CD8-positive, alpha-beta memory T cell (primary cell): ENCODE measurements around the gene TMEM121. TPM values are rescaled to one million over a fixed set of nuclear protein-coding genes. Genes with fewer than 3 reads are reported as not detected.

Experiments
- CTCF ChIA-PET: fragments of 350-600 bp; sonication (Branson Sonifier 250); formaldehyde crosslinking; loops from one replicate; lab custom pipeline; 2021; ENCODE audit warnings: antibody characterized with exemption; lab: Charles Lee
- POLR2A ChIA-PET: fragments of 350-600 bp; sonication (Branson Sonifier 250); formaldehyde crosslinking; loops from one replicate; lab custom pipeline; 2021; ENCODE audit warnings: antibody characterized with exemption; lab: Charles Lee
- DNase-seq, 5 donors: peaks; one replicate each; pipeline versions ENCODE4 v3.0.0 to v3.0.0-alpha.2; 2020 to 2022; ENCODE audit warnings: mixed read lengths in 1 of 5
- H3K27ac ChIP-seq: one replicate; pipeline ENCODE4 v1.7.0; 2013; ENCODE audit warnings: low read depth, mild to moderate bottlenecking, low read length, moderate library complexity
- H3K27me3 ChIP-seq: 2 replicates; pipeline ENCODE4 v1.7.0; 2013; ENCODE audit warnings: low read length, mild to moderate bottlenecking; ENCODE audit not compliant: insufficient read depth, poor library complexity, severe bottlenecking
- H3K36me3 ChIP-seq: 2 replicates; pipeline ENCODE4 v1.7.0; 2013; ENCODE audit warnings: mild to moderate bottlenecking, low read length, moderate library complexity; ENCODE audit not compliant: insufficient read depth
- H3K4me1 ChIP-seq: 2 replicates; pipeline ENCODE4 v1.7.0; 2013; ENCODE audit warnings: mild to moderate bottlenecking, low read length, moderate library complexity; ENCODE audit not compliant: insufficient read depth
- H3K4me3 ChIP-seq: 2 replicates; pipeline ENCODE4 v1.7.0; 2013; ENCODE audit warnings: mild to moderate bottlenecking, low read length
- H3K9me3 ChIP-seq: 2 replicates; pipeline ENCODE4 v1.7.0; 2013; ENCODE audit warnings: mild to moderate bottlenecking, low read length
- H3K27ac Mint-ChIP-seq, 8 donors: one replicate each; pipeline ENCODE4 v1.8.0; 2020 to 2021; ENCODE audit warnings: mixed read lengths in 8 of 8, mild to moderate bottlenecking in 6 of 8, inconsistent platforms in 3 of 8, moderate library complexity in 3 of 8
- H3K27me3 Mint-ChIP-seq, 2 donors: one replicate each; pipeline ENCODE4 v1.8.0; 2020 to 2021; ENCODE audit warnings: mixed read lengths in 2 of 2, mild to moderate bottlenecking in 1 of 2, moderate library complexity in 1 of 2
- H3K36me3 Mint-ChIP-seq, 3 donors: one replicate each; pipeline ENCODE4 v1.8.0; 2020 to 2021; ENCODE audit warnings: mixed read lengths in 3 of 3, inconsistent platforms in 1 of 3, mild to moderate bottlenecking in 1 of 3
- H3K4me1 Mint-ChIP-seq, 3 donors: one replicate each; pipeline ENCODE4 v1.8.0; 2020 to 2021; ENCODE audit warnings: mixed read lengths in 3 of 3, inconsistent platforms in 1 of 3, mild to moderate bottlenecking in 1 of 3
- H3K4me3 Mint-ChIP-seq, 7 donors: one replicate each; pipeline ENCODE4 v1.8.0; 2020 to 2021; ENCODE audit warnings: mixed read lengths in 7 of 7, mild to moderate bottlenecking in 6 of 7, moderate library complexity in 4 of 7, inconsistent platforms in 2 of 7
- H3K9me3 Mint-ChIP-seq, 5 donors: one replicate each; pipeline ENCODE4 v1.8.0; 2020 to 2022; ENCODE audit warnings: mixed read lengths in 5 of 5, mild to moderate bottlenecking in 3 of 5, moderate library complexity in 2 of 5, inconsistent platforms in 1 of 5
- polyA plus RNA-seq: library from polyadenylated mRNA; unstranded; fragments of 300-500 nt; fragmentation: Illumina TruSeq; gene quantifications from one replicate; pipeline ENCODE4 v1.2.3, GENCODE V29; 2021
- total RNA-seq, 2 experiments: library from RNA; stranded (reverse); gene quantifications; one replicate each; pipeline ENCODE4 v1.2.3, GENCODE V29; 2021

TMEM121 gene
- total and polyA plus RNA-seq, 3 experiments from 2014 or later: 3.8 to 17.1 (median 14.2) TPM

- peaks cover 0 to 4% of the 10 kb centered on the region in 2 donors for H3K27me3 Mint-ChIP-seq
- H3K27ac ChIP-seq: peak overlapping the region; percentile 97
- peaks cover 0 to 24% (median 0%) of the 10 kb centered on the region in 3 donors for H3K36me3 Mint-ChIP-seq
Observed at GRCh38 chr14:105489542-105490266, 36.7 kb upstream of the TMEM121 start.

GRCh38 chr14:105490267-105490571 lies 36.2 kb upstream of the TMEM121 start:
- no peaks in the 10 kb centered on the region for H3K27me3 ChIP-seq
- H3K36me3 ChIP-seq: no peaks in the 10 kb centered on the region
- Mint-ChIP-seq H3K4me3 (peak overlapping the region in 6 of 7 donors; percentile 88 to 94 (median 92)), H3K27me3 (peaks cover 0 to 5% of the 10 kb centered on the region in 2 donors), H3K27ac (peak overlapping the region in 7 of 8 donors; percentile 96 to 100 (median 98)), H3K36me3 (peaks cover 0 to 24% (median 0%) of the 10 kb centered on the region in 3 donors), H3K4me1 (peaks cover 15 to 55% (median 22%) of the 10 kb centered on the region in 3 donors), H3K9me3 (no peaks in the 10 kb centered on the region)
- peaks cover 40% of the 10 kb centered on the region for H3K4me1 ChIP-seq
- no peak for DNase-seq
- ChIA-PET POLR2A (interaction anchor here (0.7 to 3.3 kb wide), 12 partner anchors 9 to 426 kb away, joined by 3 to 66 read pairs (median 5); partner anchors contain the start of genes GPR132 and PACS2), CTCF (interaction anchor here (1.0 to 5.8 kb wide), 31 partner anchors 9 to 679 kb away, joined by 3 to 135 read pairs (median 4); partner anchors contain the start of genes BRF1, CRIP2, PACS2 and TEX22)
- H3K27ac ChIP-seq: peak overlapping the region; percentile 97
- no peaks in the 10 kb centered on the region for H3K9me3 ChIP-seq
- peak overlapping the region; percentile 67 for H3K4me3 ChIP-seq

More at GRCh38 chr14:105489542-105490266, 36.7 kb upstream of the TMEM121 start:
- peak overlapping the region; percentile 88 to 94 (median 92) for H3K4me3 Mint-ChIP-seq
- Histone ChIP-seq H3K27me3 (no peaks in the 10 kb centered on the region), H3K4me1 (peaks cover 45% of the 10 kb centered on the region), H3K9me3 (no peaks in the 10 kb centered on the region), H3K36me3 (no peaks in the 10 kb centered on the region), H3K4me3 (peak overlapping the region; percentile 67)
- ChIA-PET POLR2A (interaction anchor here (0.6 to 3.3 kb wide), 12 partner anchors 8 to 426 kb away, joined by 3 to 66 read pairs (median 5); partner anchors contain the start of gene GPR132), CTCF (interaction anchor here (0.8 to 5.8 kb wide), 33 partner anchors 8 to 678 kb away, joined by 3 to 135 read pairs (median 4); partner anchors contain the start of genes BRF1, CRIP2, PACS2 and TEX22)
- H3K27ac Mint-ChIP-seq: peak overlapping the region; percentile 91 to 100 (median 98)
- peak; percentile 79 to 93 (median 89) for DNase-seq
- H3K9me3 Mint-ChIP-seq: no peaks in the 10 kb centered on the region
- peaks cover 18 to 60% (median 23%) of the 10 kb centered on the region in 3 donors for H3K4me1 Mint-ChIP-seq

GRCh38 chr14:105490572-105491365 lies 35.6 kb upstream of the TMEM121 start, which contains the start of gene TEDC1:
TEDC1 (plus strand) TSS chr14:105491246; CDS start chr14:105491376, 130 bp downstream.
- H3K4me1 ChIP-seq: peaks cover 34% of the 10 kb centered on the region
- ChIA-PET POLR2A (interaction anchor here (0.7 to 3.3 kb wide), 10 partner anchors 9 to 425 kb away, joined by 3 to 66 read pairs (median 5); partner anchors contain the start of genes GPR132 and PACS2), CTCF (interaction anchor here (1.0 to 5.8 kb wide), 26 partner anchors 9 to 679 kb away, joined by 3 to 135 read pairs (median 5); partner anchors contain the start of genes BRF1, CRIP2, PACS2 and TEX22)
- no peaks in the 10 kb centered on the region for H3K36me3 ChIP-seq
- H3K27ac ChIP-seq: peak within 1 kb of the TSS; percentile 97
- Mint-ChIP-seq H3K36me3 (peaks cover 0 to 24% (median 0%) of the 10 kb centered on the region in 3 donors), H3K4me3 (peak within 1 kb of the TSS; percentile 83 to 94 (median 92)), H3K4me1 (peaks cover 9 to 49% (median 18%) of the 10 kb centered on the region in 3 donors), H3K9me3 (no peaks in the 10 kb centered on the region), H3K27ac (peak within 1 kb of the TSS; percentile 96 to 100 (median 98)), H3K27me3 (peaks cover 0 to 5% of the 10 kb centered on the region in 2 donors)
- H3K27me3 ChIP-seq: no peaks in the 10 kb centered on the region
- peak in 4 of 5 donors; percentile 98 to 100 (median 98) for DNase-seq
- H3K4me3 ChIP-seq: peak within 1 kb of the TSS; percentile 67
- H3K9me3 ChIP-seq: no peaks in the 10 kb centered on the region

GRCh38 chr14:105491366-105491973 lies 34.9 kb upstream of the TMEM121 start:
- no peaks in the 10 kb centered on the region for H3K27me3 ChIP-seq
- peak overlapping the region; percentile 58 for H3K4me3 ChIP-seq

GRCh38 chr14:105492031-105492970 lies 34.1 kb upstream of the TMEM121 start:
- Histone ChIP-seq H3K4me1 (peaks cover 24% of the 10 kb centered on the region), H3K36me3 (no peaks in the 10 kb centered on the region), H3K4me3 (peak overlapping the region; percentile 58), H3K27ac (no peak overlapping the region), H3K27me3 (no peaks in the 10 kb centered on the region), H3K9me3 (no peaks in the 10 kb centered on the region)
- Mint-ChIP-seq H3K27me3 (peaks cover 0 to 5% of the 10 kb centered on the region in 2 donors), H3K4me1 (peaks cover 6 to 39% (median 14%) of the 10 kb centered on the region in 3 donors), H3K4me3 (peak overlapping the region; percentile 80 to 93 (median 86)), H3K27ac (peak overlapping the region in 7 of 8 donors; percentile 80 to 98 (median 94)), H3K36me3 (peaks cover 0 to 24% (median 0%) of the 10 kb centered on the region in 3 donors), H3K9me3 (no peaks in the 10 kb centered on the region)
- DNase-seq: peak in 1 of 5 donors; percentile 60
- CTCF ChIA-PET: interaction anchor here (0.7 to 5.8 kb wide), 5 partner anchors 11 to 121 kb away, joined by 3 to 135 read pairs (median 7); no protein-coding TSS in a partner anchor
- POLR2A ChIA-PET: interaction anchor here (1.0 kb wide), 1 partner anchor 191 kb away, joined by 3 read pairs; no protein-coding TSS in a partner anchor

More at GRCh38 chr14:105491366-105491973, 34.9 kb upstream of the TMEM121 start:
- Mint-ChIP-seq H3K27me3 (peaks cover 0 to 5% of the 10 kb centered on the region in 2 donors), H3K27ac (peak overlapping the region; percentile 88 to 98 (median 96)), H3K4me1 (peaks cover 6 to 44% (median 16%) of the 10 kb centered on the region in 3 donors), H3K9me3 (no peaks in the 10 kb centered on the region), H3K4me3 (peak overlapping the region; percentile 83 to 93 (median 87)), H3K36me3 (peaks cover 0 to 24% (median 0%) of the 10 kb centered on the region in 3 donors)
- CTCF ChIA-PET: interaction anchor here (0.7 to 5.8 kb wide), 5 partner anchors 10 to 120 kb away, joined by 3 to 135 read pairs (median 7); no protein-coding TSS in a partner anchor
- Histone ChIP-seq H3K4me1 (peaks cover 27% of the 10 kb centered on the region), H3K36me3 (no peaks in the 10 kb centered on the region), H3K27ac (peak overlapping the region; percentile 90), H3K9me3 (no peaks in the 10 kb centered on the region)
- DNase-seq: peak; percentile 75 to 90 (median 84)
- POLR2A ChIA-PET: interaction anchor here (1.0 to 3.3 kb wide), 2 partner anchors 10 to 190 kb away, joined by 3 to 66 read pairs; no protein-coding TSS in a partner anchor
